M059J (cell line): Measurements from ENCODE around the gene CYP4A22. TPM values are rescaled to one million over a fixed set of nuclear protein-coding genes. Genes with fewer than 3 reads are reported as not detected.

ENCODE experiments used
- total RNA-seq: library from RNA; depleted of rRNA; stranded (reverse); fragments of >200 nt; shearing (Covaris generic); gene quantifications from 2 replicates; pipeline ENCODE4 v1.2.3, GENCODE V29; 2014; rRNA removed

Gene CYP4A22
- total RNA-seq, 1 experiment from 2014 or later, result not detected

Other genes with a start within 250 kb of the CYP4A22 start
- gene CYP4A11, start 196.0 kb upstream of the CYP4A22 start, total RNA-seq, result not detected in 2 replicates
- gene CYP4X1, start 113.8 kb upstream of the CYP4A22 start, total RNA-seq, result not detected in 2 replicates
- not detected in 2 replicates for gene CYP4Z1, start 70.2 kb upstream of the CYP4A22 start, total RNA-seq
- gene PDZK1IP1, start 52.6 kb downstream of the CYP4A22 start, total RNA-seq, result 0.49 and 0.81 TPM in 2 replicates
- gene TAL1, start 94.8 kb downstream of the CYP4A22 start, total RNA-seq, result not detected in 2 replicates
- gene STIL, start 176.7 kb downstream of the CYP4A22 start, total RNA-seq, result 34.4 and 48.1 TPM in 2 replicates
- 145 and 196 TPM in 2 replicates for gene CMPK1, start 196.3 kb downstream of the CYP4A22 start, total RNA-seq